Memory B cell (primary cell): ENCODE results near the gene KRT5.

ENCODE experiments used
- ATAC-seq: fragments of 150-1000 bp; cut with Tn5 transposase; 2 replicates; pipeline ENCODE4 v1.10.0; 2021; ENCODE audit warnings: low read depth, mild to moderate bottlenecking, moderate library complexity
- DNase-seq, 2 donors: peaks; one replicate each; pipeline ENCODE4 v3.0.0; 2022; ENCODE audit warnings: low spot score in 2 of 2
- H3K27ac Mint-ChIP-seq: one replicate; pipeline ENCODE4 v1.8.0; 2022; ENCODE audit warnings: mild to moderate bottlenecking, moderate library complexity, mixed read lengths
- H3K27me3 Mint-ChIP-seq: one replicate; pipeline ENCODE4 v1.8.0; 2022; ENCODE audit warnings: mixed read lengths
- H3K36me3 Mint-ChIP-seq: one replicate; pipeline ENCODE4 v1.8.0; 2022; ENCODE audit warnings: mild to moderate bottlenecking, mixed read lengths
- H3K4me1 Mint-ChIP-seq: one replicate; pipeline ENCODE4 v1.8.0; 2022; ENCODE audit warnings: mixed read lengths
- H3K4me3 Mint-ChIP-seq: one replicate; pipeline ENCODE4 v1.8.0; 2022; ENCODE audit warnings: mild to moderate bottlenecking, moderate library complexity, mixed read lengths
- H3K9me3 Mint-ChIP-seq: one replicate; pipeline ENCODE4 v1.8.0; 2022; ENCODE audit warnings: mixed read lengths

The KRT5 gene

GRCh38 chr12:52521175-52521567 lies 977 bp upstream of the KRT5 start:
- DNase-seq, result no peak

GRCh38 chr12:52519387-52519703 lies 849 bp downstream of the KRT5 start:
- Mint-ChIP-seq H3K4me1 (no peaks in the 10 kb centered on the region), H3K4me3 (no peak overlapping the region), H3K36me3 (no peaks in the 10 kb centered on the region), H3K9me3 (no peaks in the 10 kb centered on the region), H3K27me3 (peaks cover 2% of the 10 kb centered on the region), H3K27ac (no peak overlapping the region)
- ATAC-seq, result no peak
- no peak for DNase-seq

More at GRCh38 chr12:52521175-52521567, 977 bp upstream of the KRT5 start:
- no peaks in the 10 kb centered on the region for H3K9me3 Mint-ChIP-seq
- ATAC-seq, result no peak
- H3K4me1 Mint-ChIP-seq, result no peaks in the 10 kb centered on the region
- no peak overlapping the region for H3K4me3 Mint-ChIP-seq
- no peaks in the 10 kb centered on the region for H3K36me3 Mint-ChIP-seq
- H3K27me3 Mint-ChIP-seq, result peaks cover 2% of the 10 kb centered on the region
- no peak overlapping the region for H3K27ac Mint-ChIP-seq

- Mint-ChIP-seq H3K36me3 (no peaks in the 10 kb centered on the region), H3K27me3 (peaks cover 2% of the 10 kb centered on the region), H3K4me1 (no peaks in the 10 kb centered on the region), H3K4me3 (no peak overlapping the region), H3K9me3 (no peaks in the 10 kb centered on the region), H3K27ac (no peak overlapping the region)
- DNase-seq (no peak), ATAC-seq (no peak)
Measured at GRCh38 chr12:52518574-52519386, 1.4 kb downstream of the KRT5 start.

GRCh38 chr12:52517888-52518287 lies 2.3 kb downstream of the KRT5 start:
- Mint-ChIP-seq H3K4me3 (no peak overlapping the region), H3K27ac (no peak overlapping the region), H3K9me3 (no peaks in the 10 kb centered on the region), H3K27me3 (peaks cover 2% of the 10 kb centered on the region), H3K36me3 (no peaks in the 10 kb centered on the region), H3K4me1 (no peaks in the 10 kb centered on the region)
- DNase-seq (no peak), ATAC-seq (no peak)

GRCh38 chr12:52517005-52517835 lies 3.0 kb downstream of the KRT5 start:
- DNase-seq (no peak), ATAC-seq (no peak)
- peaks cover 2% of the 10 kb centered on the region for H3K27me3 Mint-ChIP-seq
- no peaks in the 10 kb centered on the region for H3K4me1 Mint-ChIP-seq
- H3K9me3 Mint-ChIP-seq, result no peaks in the 10 kb centered on the region
- H3K36me3 Mint-ChIP-seq, result no peaks in the 10 kb centered on the region
- H3K27ac Mint-ChIP-seq, result no peak overlapping the region
- H3K4me3 Mint-ChIP-seq, result no peak overlapping the region

- Mint-ChIP-seq H3K4me1 (no peaks in the 10 kb centered on the region), H3K36me3 (no peaks in the 10 kb centered on the region), H3K4me3 (no peak overlapping the region), H3K9me3 (peaks cover 4% of the 10 kb centered on the region), H3K27ac (no peak overlapping the region), H3K27me3 (peaks cover 3% of the 10 kb centered on the region)
- no peak for ATAC-seq
- no peak for DNase-seq
Measured at GRCh38 chr12:52515927-52516831, 4.0 kb downstream of the KRT5 start.

- no peak for ATAC-seq
- Mint-ChIP-seq H3K4me3 (no peak overlapping the region), H3K27me3 (peaks cover 4% of the 10 kb centered on the region), H3K27ac (no peak overlapping the region), H3K4me1 (no peaks in the 10 kb centered on the region), H3K36me3 (no peaks in the 10 kb centered on the region), H3K9me3 (peaks cover 6% of the 10 kb centered on the region)
- DNase-seq, result no peak
Measured at GRCh38 chr12:52515319-52515646, 4.9 kb downstream of the KRT5 start.

GRCh38 chr12:52514471-52515318 lies 5.5 kb downstream of the KRT5 start:
- H3K27me3 Mint-ChIP-seq, result peaks cover 7% of the 10 kb centered on the region
- ATAC-seq, result no peak
- no peak for DNase-seq
- peaks cover 6% of the 10 kb centered on the region for H3K9me3 Mint-ChIP-seq
- H3K27ac Mint-ChIP-seq, result no peak overlapping the region
- no peaks in the 10 kb centered on the region for H3K4me1 Mint-ChIP-seq
- H3K36me3 Mint-ChIP-seq, result no peaks in the 10 kb centered on the region
- no peak overlapping the region for H3K4me3 Mint-ChIP-seq

GRCh38 chr12:52513736-52514135 lies 6.5 kb downstream of the KRT5 start:
- no peaks in the 10 kb centered on the region for H3K36me3 Mint-ChIP-seq
- DNase-seq (no peak), ATAC-seq (no peak)
- no peak overlapping the region for H3K4me3 Mint-ChIP-seq
- no peaks in the 10 kb centered on the region for H3K4me1 Mint-ChIP-seq
- H3K9me3 Mint-ChIP-seq, result peaks cover 6% of the 10 kb centered on the region
- peaks cover 9% of the 10 kb centered on the region for H3K27me3 Mint-ChIP-seq
- no peak overlapping the region for H3K27ac Mint-ChIP-seq

- DNase-seq (no peak), ATAC-seq (no peak)
- peaks cover 6% of the 10 kb centered on the region for H3K9me3 Mint-ChIP-seq
- H3K4me3 Mint-ChIP-seq, result no peak overlapping the region
- peaks cover 18% of the 10 kb centered on the region for H3K27me3 Mint-ChIP-seq
- no peaks in the 10 kb centered on the region for H3K36me3 Mint-ChIP-seq
- no peak overlapping the region for H3K27ac Mint-ChIP-seq
- no peaks in the 10 kb centered on the region for H3K4me1 Mint-ChIP-seq
Measured at GRCh38 chr12:52508211-52508610, 12.0 kb downstream of the KRT5 start.

- no peak for ATAC-seq
- Mint-ChIP-seq H3K27me3 (peaks cover 18% of the 10 kb centered on the region), H3K27ac (no peak overlapping the region), H3K4me3 (no peak overlapping the region), H3K36me3 (no peaks in the 10 kb centered on the region), H3K9me3 (peaks cover 6% of the 10 kb centered on the region), H3K4me1 (no peaks in the 10 kb centered on the region)
- DNase-seq, result no peak
Measured at GRCh38 chr12:52506858-52507715, 13.1 kb downstream of the KRT5 start.

GRCh38 chr12:52502877-52503276 lies 17.3 kb downstream of the KRT5 start:
- H3K9me3 Mint-ChIP-seq, result peaks cover 2% of the 10 kb centered on the region
- no peak overlapping the region for H3K4me3 Mint-ChIP-seq
- peaks cover 13% of the 10 kb centered on the region for H3K27me3 Mint-ChIP-seq
- H3K36me3 Mint-ChIP-seq, result no peaks in the 10 kb centered on the region
- no peaks in the 10 kb centered on the region for H3K4me1 Mint-ChIP-seq
- ATAC-seq (no peak), DNase-seq (no peak)
- no peak overlapping the region for H3K27ac Mint-ChIP-seq

- no peak overlapping the region for H3K4me3 Mint-ChIP-seq
- H3K27me3 Mint-ChIP-seq, result peaks cover 10% of the 10 kb centered on the region
- peaks cover 2% of the 10 kb centered on the region for H3K9me3 Mint-ChIP-seq
- DNase-seq (no peak), ATAC-seq (no peak)
- no peaks in the 10 kb centered on the region for H3K4me1 Mint-ChIP-seq
- H3K36me3 Mint-ChIP-seq, result no peaks in the 10 kb centered on the region
- H3K27ac Mint-ChIP-seq, result no peak overlapping the region
Measured at GRCh38 chr12:52501490-52501889, 18.7 kb downstream of the KRT5 start.
